ENCODE measurements around the gene POLR2L. TPM values are rescaled to one million over a fixed set of nuclear protein-coding genes. Genes with fewer than 3 reads are reported as not detected.

The POLR2L gene
- total RNA-seq, 1 experiment from 2014 or later = 118 TPM

- Mint-ChIP-seq H3K4me3 (ENCODE audit: unreplicated experiment) (no peak overlapping the region), H3K9me3 (ENCODE audit: unreplicated experiment) (no peaks in the 10 kb centered on the region), H3K27ac (ENCODE audit: low read depth, unreplicated experiment) (no peak overlapping the region), H3K4me1 (ENCODE audit: insufficient read depth, unreplicated experiment) (no peaks in the 10 kb centered on the region), H3K27me3 (ENCODE audit: insufficient read depth, unreplicated experiment) (no peaks in the 10 kb centered on the region), H3K36me3 (ENCODE audit: insufficient read depth, unreplicated experiment) (peaks cover 19% of the 10 kb centered on the region)
- no TSS peak for BruUV-seq (replicated peaks)
- intact Hi-C loops (cut with micrococcal nuclease) = no loop called here
- POLR2A ChIA-PET = no interaction called here
- TF ChIP-seq CTCF (IDR thresholded peaks at IDR 0.05; ENCODE audit: unreplicated experiment) = no peak
- CTCF ChIA-PET = no interaction called here
- DNase-seq (ENCODE audit: unreplicated experiment) = no peak
Measured at GRCh38 chr11:889257-889656, 46.9 kb upstream of the POLR2L start.

DNA sequence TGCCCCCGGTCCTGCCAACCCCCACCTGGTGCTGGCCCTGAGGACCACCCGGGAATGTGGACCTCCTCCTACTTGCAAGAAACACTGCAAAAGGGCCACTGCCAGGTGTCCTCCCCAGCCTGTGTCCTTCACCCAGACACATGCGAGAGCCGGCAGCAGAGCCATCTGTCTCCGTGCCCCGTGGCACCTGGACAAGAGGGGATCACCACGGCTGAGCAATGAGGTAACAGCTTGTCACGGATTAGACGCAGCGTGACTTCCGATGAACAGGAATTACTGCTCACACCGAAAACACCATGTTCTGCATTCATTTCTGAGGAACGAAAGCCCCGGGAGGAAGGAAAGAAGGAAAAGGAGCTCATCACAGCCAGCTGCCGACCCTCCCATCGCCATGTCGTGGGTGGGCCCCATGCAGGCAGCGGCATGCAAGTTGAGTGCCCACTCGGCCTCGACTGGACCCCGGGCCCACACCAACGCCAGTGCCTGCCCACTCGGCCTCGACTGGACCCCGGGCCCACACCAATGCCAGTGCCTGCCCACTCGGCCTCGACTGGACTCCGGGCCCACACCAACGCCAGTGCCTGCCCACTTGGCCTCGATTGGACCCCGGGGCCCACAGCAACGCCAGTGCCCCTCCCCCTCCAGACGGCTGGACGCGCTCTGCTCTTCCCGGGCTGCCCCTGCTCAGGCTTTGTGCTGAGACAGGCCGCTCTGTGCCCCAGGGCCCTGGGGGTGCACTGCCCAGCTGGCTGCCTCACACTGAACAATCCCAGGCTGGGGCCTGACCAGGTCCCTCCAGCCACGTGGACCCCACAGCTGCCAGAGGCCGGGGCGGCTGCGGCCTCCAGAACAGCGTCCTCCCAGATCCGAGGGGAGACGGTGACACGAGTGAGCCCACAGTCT, 46.2 kb upstream of the POLR2L start:
- Mint-ChIP-seq H3K36me3 (ENCODE audit: insufficient read depth, unreplicated experiment) (peaks cover 19% of the 10 kb centered on the region), H3K4me3 (ENCODE audit: unreplicated experiment) (no peak overlapping the region), H3K27ac (ENCODE audit: low read depth, unreplicated experiment) (no peak overlapping the region), H3K27me3 (ENCODE audit: insufficient read depth, unreplicated experiment) (no peaks in the 10 kb centered on the region), H3K4me1 (ENCODE audit: insufficient read depth, unreplicated experiment) (no peaks in the 10 kb centered on the region), H3K9me3 (ENCODE audit: unreplicated experiment) (no peaks in the 10 kb centered on the region)
- no peak for DNase-seq (ENCODE audit: unreplicated experiment)
- intact Hi-C loops (cut with micrococcal nuclease) = no loop called here
- CTCF ChIA-PET = interaction anchor here (1.0 kb wide), 1 partner anchor 14 kb away, joined by 4 read pairs; no protein-coding TSS in a partner anchor
- TF ChIP-seq CTCF (IDR thresholded peaks at IDR 0.05; ENCODE audit: unreplicated experiment) = no peak
- no TSS peak for BruUV-seq (replicated peaks)
- POLR2A ChIA-PET = no interaction called here

- intact Hi-C loops (cut with micrococcal nuclease) = no loop called here
- Mint-ChIP-seq H3K9me3 (ENCODE audit: unreplicated experiment) (no peaks in the 10 kb centered on the region), H3K4me3 (ENCODE audit: unreplicated experiment) (no peak overlapping the region), H3K27me3 (ENCODE audit: insufficient read depth, unreplicated experiment) (no peaks in the 10 kb centered on the region), H3K4me1 (ENCODE audit: insufficient read depth, unreplicated experiment) (no peaks in the 10 kb centered on the region), H3K27ac (ENCODE audit: low read depth, unreplicated experiment) (no peak overlapping the region), H3K36me3 (ENCODE audit: insufficient read depth, unreplicated experiment) (peaks cover 14% of the 10 kb centered on the region)
- BruUV-seq (replicated peaks) = no TSS peak
- no peak for DNase-seq (ENCODE audit: unreplicated experiment)
- POLR2A ChIA-PET = no interaction called here
- CTCF ChIA-PET = no interaction called here
- no peak for TF ChIP-seq CTCF (IDR thresholded peaks at IDR 0.05; ENCODE audit: unreplicated experiment)
Measured at GRCh38 chr11:887589-887988, 45.3 kb upstream of the POLR2L start.

- POLR2A ChIA-PET = no interaction called here
- DNase-seq (ENCODE audit: unreplicated experiment) = no peak
- BruUV-seq (replicated peaks) = no TSS peak
- TF ChIP-seq CTCF (IDR thresholded peaks at IDR 0.05; ENCODE audit: unreplicated experiment) = no peak
- CTCF ChIA-PET = interaction anchor here (0.7 kb wide), 1 partner anchor 503 kb away, joined by 3 read pairs; no protein-coding TSS in a partner anchor
- Mint-ChIP-seq H3K36me3 (ENCODE audit: insufficient read depth, unreplicated experiment) (peaks cover 14% of the 10 kb centered on the region), H3K4me3 (ENCODE audit: unreplicated experiment) (no peak overlapping the region), H3K27me3 (ENCODE audit: insufficient read depth, unreplicated experiment) (no peaks in the 10 kb centered on the region), H3K9me3 (ENCODE audit: unreplicated experiment) (no peaks in the 10 kb centered on the region), H3K4me1 (ENCODE audit: insufficient read depth, unreplicated experiment) (no peaks in the 10 kb centered on the region), H3K27ac (ENCODE audit: low read depth, unreplicated experiment) (no peak overlapping the region)
- intact Hi-C loops (cut with micrococcal nuclease) = no loop called here
Measured at GRCh38 chr11:886568-886967, 44.2 kb upstream of the POLR2L start.

Data from MCF 10A (cell line).